ENCODE results near the gene TSC2.

TSC2 gene

GRCh38 chr16:2071454-2072202, 23.8 kb downstream of the TSC2 start:
- no peak for DNase-seq

GRCh38 chr16:2072926-2073325, 25.1 kb downstream of the TSC2 start:
- DNase-seq: no peak

GRCh38 chr16:2074071-2074470, 26.3 kb downstream of the TSC2 start:
- DNase-seq: no peak

GRCh38 chr16:2075631-2076030, 27.8 kb downstream of the TSC2 start:
- DNase-seq: no peak

- no peak for DNase-seq
Observed at GRCh38 chr16:2076072-2076865, 28.5 kb downstream of the TSC2 start.

GRCh38 chr16:2077016-2077415, 29.2 kb downstream of the TSC2 start:
- no peak for DNase-seq

GRCh38 chr16:2077696-2078095, 29.9 kb downstream of the TSC2 start:
- no peak for DNase-seq

- DNase-seq: no peak
Observed at GRCh38 chr16:2078096-2078495, 30.3 kb downstream of the TSC2 start.

GRCh38 chr16:2078691-2079090, 30.9 kb downstream of the TSC2 start:
- DNase-seq: no peak

- DNase-seq: no peak
Observed at GRCh38 chr16:2079311-2079800, 31.6 kb downstream of the TSC2 start.

- DNase-seq: no peak
Observed at GRCh38 chr16:2079991-2080390, 32.2 kb downstream of the TSC2 start.

GRCh38 chr16:2081201-2082084, 33.7 kb downstream of the TSC2 start:
- no peak for DNase-seq

- DNase-seq: no peak
Observed at GRCh38 chr16:2082171-2082982, 34.6 kb downstream of the TSC2 start.

GRCh38 chr16:2082983-2083364, 35.2 kb downstream of the TSC2 start:
- DNase-seq: no peak

- no peak for DNase-seq
Observed at GRCh38 chr16:2083409-2083808, 35.6 kb downstream of the TSC2 start.

- no peak for DNase-seq
Observed at GRCh38 chr16:2083876-2084780, 36.3 kb downstream of the TSC2 start.

GRCh38 chr16:2084895-2085625, 37.3 kb downstream of the TSC2 start:
- DNase-seq: no peak

- no peak for DNase-seq
Observed at GRCh38 chr16:2085669-2086068, 37.9 kb downstream of the TSC2 start.

GRCh38 chr16:2086106-2086742, 38.4 kb downstream of the TSC2 start:
- no peak for DNase-seq
